PFSK-1 (cell line): Measurements from ENCODE around the gene GMPR.

Experiments
- FOXP2 ChIP-seq: optimal IDR thresholded peaks from 2 replicates; pipeline ENCODE3; 2011; ENCODE audit warnings: borderline replicate concordance, control low read depth, inconsistent platforms; ENCODE audit not compliant: insufficient read depth; ENCODE audit errors: extremely low read length, extremely low read depth
- POLR2AphosphoS5 ChIP-seq: IDR thresholded peaks from 2 replicates; pipeline ENCODE4 v1.6.1; 2012; ENCODE audit warnings: low read depth, mild to moderate bottlenecking, control low read depth, low read length, moderate library complexity
- REST ChIP-seq, 2 experiments: IDR thresholded peaks; 2 replicates each; pipeline versions ENCODE4 v1.6.1 to v1.8.0; 2011 to 2012; ENCODE audit warnings: low read depth in 2 of 2, low read length in 2 of 2, control low read depth in 1 of 2, inconsistent platforms in 1 of 2, mild to moderate bottlenecking in 1 of 2, moderate library complexity in 1 of 2; ENCODE audit not compliant: insufficient read depth in 1 of 2
- SIN3A ChIP-seq: IDR thresholded peaks from 2 replicates; pipeline ENCODE4 v1.6.1; 2012; ENCODE audit warnings: mild to moderate bottlenecking, low read length, moderate library complexity, borderline replicate concordance; ENCODE audit not compliant: insufficient read depth
- TAF1 ChIP-seq: IDR thresholded peaks from 2 replicates; pipeline ENCODE4 v1.6.1; 2012; ENCODE audit warnings: low read length, control low read depth, borderline replicate concordance; ENCODE audit not compliant: insufficient read depth

GRCh38 chr6:16274885-16275589 is 36.6 kb downstream of the GMPR start:
- TF ChIP-seq TAF1 (no peak), SIN3A (no peak), POLR2AphosphoS5 (no peak), FOXP2 (no peak), REST (IDR thresholded peaks at IDR 0.05; ENCODE audit: insufficient read depth in 1 of 2, low read depth in 2 of 2, low read length in 2 of 2) (no peak)
